HepG2 (cell line): ENCODE data around the gene SAMD8. TPM values are rescaled to one million over a fixed set of nuclear protein-coding genes. Genes with fewer than 3 reads are reported as not detected.

Experiments
- ATAC-seq: fragments of 200-7000 bp; cut with Tn5 transposase; 3 replicates; pipeline ENCODE4 v1.9.1; 2020; ENCODE audit warnings: mild to moderate bottlenecking, moderate library complexity
- BruUV-seq: library from RNA; stranded (reverse); fragments of 400-500 nt; replicated peaks from 2 replicates; lab custom pipeline; 2021; lab: Mats Ljungman, UMichigan
- CTCF ChIA-PET: fragments of 300-600 bp; formaldehyde crosslinking; extraction: SDS; loops from one replicate; lab custom pipeline; 2021; ENCODE audit warnings: low total read pairs, inconsistent platforms, low intra/inter-chr PET ratio; lab: Yijun Ruan, JAX
- POLR2A ChIA-PET: fragments of 350-600 bp; sonication (Branson Sonifier 250); formaldehyde crosslinking; loops from one replicate; lab custom pipeline; 2020; ENCODE audit warnings: antibody characterized with exemption, inconsistent platforms; lab: Yijun Ruan, JAX
- DNase-seq: peaks from one replicate; pipeline ENCODE4 v3.0.0-alpha.2; 2015; ENCODE audit warnings: low spot score
- FAIRE-seq: peaks from 3 replicates; lab custom pipeline; 2011; peaks lifted over from hg19 to GRCh38; lab: Jason Lieb, UNC
- H2AFZ ChIP-seq: one replicate; pipeline ENCODE4 v1.6.1; 2011; ENCODE audit warnings: low read length, inconsistent platforms
- H3K27ac ChIP-seq: fragments of 300-600 bp; 3 replicates; pipeline ENCODE4 v1.8.0; 2011; ENCODE audit warnings: mixed run types, mild to moderate bottlenecking, mixed read lengths, low read length, inconsistent platforms; ENCODE audit not compliant: insufficient read depth; ENCODE audit errors: extremely low read length
- H3K27me3 ChIP-seq, 2 experiments: fragments of 200-600 bp in 1 of 2; 2 replicates in 1 of 2; 3 replicates in 1 of 2; pipeline versions ENCODE4 v1.6.0 to v1.8.0; 2011; ENCODE audit warnings: low read length in 2 of 2, mild to moderate bottlenecking in 2 of 2, moderate library complexity in 2 of 2, inconsistent platforms in 1 of 2; ENCODE audit not compliant: insufficient read depth in 2 of 2, control insufficient read depth in 1 of 2
- H3K36me3 ChIP-seq, 2 experiments: fragments of 200-600 bp in 1 of 2; replicated peaks in 1 of 2; 2 replicates in 1 of 2; 3 replicates in 1 of 2; pipeline versions ENCODE4 v1.5.1 to v1.8.0; 2011; ENCODE audit warnings: low read length in 2 of 2, inconsistent platforms in 1 of 2; ENCODE audit not compliant: insufficient read depth in 2 of 2, control insufficient read depth in 1 of 2
- H3K4me1 ChIP-seq: 2 replicates; pipeline ENCODE4 v1.5.1; 2012; ENCODE audit warnings: low read length, inconsistent platforms; ENCODE audit not compliant: insufficient read depth
- H3K4me2 ChIP-seq: 2 replicates; pipeline ENCODE4 v1.6.0; 2011; ENCODE audit warnings: low read depth, low read length, inconsistent platforms
- H3K4me3 ChIP-seq, 3 experiments: fragments of 200-600 bp in 1 of 3; sonication (generic), shearing (Covaris generic) in 1 of 3; replicated peaks in 1 of 3; 2 replicates each; pipeline ENCODE4 v1.5.1; 2011 to 2016; ENCODE audit warnings: low read length in 3 of 3, inconsistent platforms in 2 of 3, low read depth in 2 of 3, mild to moderate bottlenecking in 2 of 3, control low read depth in 1 of 3, mixed read lengths in 1 of 3; ENCODE audit not compliant: insufficient read depth in 1 of 3
- H3K79me2 ChIP-seq: one replicate; pipeline ENCODE4 v1.6.1; 2011; ENCODE audit warnings: low read length, inconsistent platforms; ENCODE audit not compliant: insufficient read depth
- H3K9ac ChIP-seq: 2 replicates; pipeline ENCODE4 v1.6.0; 2011; ENCODE audit warnings: mild to moderate bottlenecking, low read depth, low read length, inconsistent platforms; ENCODE audit not compliant: insufficient read depth
- H3K9me3 ChIP-seq: 2 replicates; pipeline ENCODE4 v1.5.1; 2012; ENCODE audit warnings: mild to moderate bottlenecking, low read length
- H4K20me1 ChIP-seq: 2 replicates; pipeline ENCODE4 v1.6.0; 2011; ENCODE audit warnings: inconsistent platforms, mild to moderate bottlenecking, low read length, moderate library complexity; ENCODE audit not compliant: insufficient read depth
- ARID3A ChIP-seq: IDR thresholded peaks from 2 replicates; pipeline ENCODE4 v1.6.1; 2012; ENCODE audit warnings: low read depth, low read length, improper control_type of control experiment
- BHLHE40 ChIP-seq: IDR thresholded peaks from 2 replicates; pipeline ENCODE4 v1.6.1; 2011; ENCODE audit warnings: low read length, improper control_type of control experiment
- CREB1 ChIP-seq, 2 experiments: fragments of 450-650 bp in 1 of 2; IDR thresholded peaks; 2 replicates each; pipeline ENCODE4 v1.6.1; 2016 to 2017; ENCODE audit warnings: control low read depth in 1 of 2, mild to moderate bottlenecking in 1 of 2, missing compliant biosample characterization in 1 of 2, missing genetic modification characterization in 1 of 2
- ELF1 ChIP-seq: sonication (generic); formaldehyde crosslinking; IDR thresholded peaks from 2 replicates; pipeline ENCODE4 v1.4.0; 2020; ENCODE audit warnings: missing genetic modification reagents
- GFI1 ChIP-seq: sonication (generic); formaldehyde crosslinking; IDR thresholded peaks from 2 replicates; pipeline ENCODE4 v1.5.0; 2020; ENCODE audit warnings: missing genetic modification reagents, mild to moderate bottlenecking, borderline replicate concordance
- GTF2F1 ChIP-seq: fragments of 150-350 bp; IDR thresholded peaks from 2 replicates; pipeline ENCODE4 v1.6.1; 2014; ENCODE audit warnings: low read length
- IRF1 ChIP-seq: sonication (generic); formaldehyde crosslinking; IDR thresholded peaks from 2 replicates; pipeline ENCODE4 v1.4.0; 2020; ENCODE audit warnings: low read depth, mild to moderate bottlenecking, missing genetic modification reagents
- MBNL3 ChIP-seq: fragments of 250-450 bp; sonication (Bioruptor Pico); conservative IDR thresholded peaks from 2 replicates; pipeline ENCODE4 v1.8.0; 2022; ENCODE audit warnings: mild to moderate bottlenecking, inconsistent platforms
- NAIF1 ChIP-seq: sonication (generic); formaldehyde crosslinking; IDR thresholded peaks from 2 replicates; pipeline ENCODE4 v1.5.0; 2020; ENCODE audit warnings: mild to moderate bottlenecking, missing genetic modification reagents, borderline replicate concordance
- NR2F1 ChIP-seq, 2 experiments: fragments of 450-650 bp in 1 of 2; formaldehyde crosslinking in 1 of 2; IDR thresholded peaks; 2 replicates each; pipeline versions ENCODE4 v1.5.0 to v1.6.1; 2016 to 2020; ENCODE audit warnings: mild to moderate bottlenecking in 1 of 2, missing compliant biosample characterization in 1 of 2, missing genetic modification reagents in 1 of 2, moderate library complexity in 1 of 2
- NR3C1 ChIP-seq: sonication (generic); formaldehyde crosslinking; IDR thresholded peaks from 2 replicates; pipeline ENCODE4 v1.4.0; 2020; ENCODE audit warnings: missing genetic modification reagents
- PAXIP1 ChIP-seq: sonication (generic); formaldehyde crosslinking; conservative IDR thresholded peaks from 2 replicates; pipeline ENCODE4 v1.4.0; 2020; ENCODE audit warnings: mild to moderate bottlenecking, missing genetic modification reagents, moderate library complexity
- REPIN1 ChIP-seq: sonication (generic); formaldehyde crosslinking; IDR thresholded peaks from 2 replicates; pipeline ENCODE4 v1.8.0; 2022; ENCODE audit warnings: missing genetic modification reagents, low read depth, mild to moderate bottlenecking, borderline replicate concordance
- SP2 ChIP-seq: sonication (generic); formaldehyde crosslinking; IDR thresholded peaks from 2 replicates; pipeline ENCODE4 v1.5.1; 2020; ENCODE audit warnings: mild to moderate bottlenecking, missing genetic modification reagents
- U2AF1 ChIP-seq: fragments of 200-400 bp; formaldehyde crosslinking; optimal IDR thresholded peaks from 2 replicates; pipeline ENCODE3; 2017; ENCODE audit warnings: mild to moderate bottlenecking, low read depth, low read length
- ZNF382 ChIP-seq: sonication (generic); formaldehyde crosslinking; IDR thresholded peaks from 2 replicates; pipeline ENCODE4 v1.5.0; 2020; ENCODE audit warnings: missing genetic modification reagents, mild to moderate bottlenecking, borderline replicate concordance
- WGBS: methylation state at CpG from one replicate; pipeline ENCODE4 v1.1.6; 2017; ENCODE audit warnings: low lambda C conversion rate; 5-methylcytosine and 5-hydroxymethylcytosine counted together
- in situ Hi-C: cut with HindIII; loops from 2 replicates; pipeline ENCODE4 v1.10.0; 2017; ENCODE audit warnings: low pct_unique_long_range_greater_than_20kb; ENCODE audit not compliant: extremely low pct_ligation_motif_present
- intact Hi-C: fragments of 100-400 bp; cut with micrococcal nuclease; formaldehyde crosslinking; loops from one replicate; pipeline ENCODE4 v1.10.0; 2022; ENCODE audit not compliant: unreplicated experiment
- polyA plus RNA-seq, 8 experiments: library from polyadenylated mRNA; depleted of rRNA in 3 of 8; stranded (reverse) in 7 of 8; unstranded in 1 of 8; fragments of >200 nt; fragmentation: Illumina TruSeq in 4 of 8; extraction: Trizol in 4 of 8; gene quantifications; 2 replicates each; pipeline versions ENCODE4 v1.2.1 to v1.2.3, GENCODE V29; 2011 to 2016; ENCODE audit warnings: low read depth in 4 of 8, missing spikeins in 1 of 8, mixed read lengths in 1 of 8; ENCODE audit not compliant: insufficient read depth in 1 of 8
- total RNA-seq, 5 experiments: library from RNA; depleted of rRNA; stranded (reverse); fragments of >200 nt; fragmentation: Illumina TruSeq; extraction: Trizol; gene quantifications; 2 replicates each; pipeline ENCODE4 v1.2.3, GENCODE V29; 2016; ENCODE audit warnings: low read depth in 1 of 5
- TF ChIP-seq, protein P1 (sequence below): IDR thresholded peaks from 2 replicates; pipeline ENCODE4 v1.6.1; 2016; ENCODE audit warnings: missing genetic modification reagents, missing compliant biosample characterization
- TF ChIP-seq, protein P2 (sequence below): sonication (generic); formaldehyde crosslinking; IDR thresholded peaks from 2 replicates; pipeline ENCODE4 v1.4.0; 2020; ENCODE audit warnings: mild to moderate bottlenecking, missing genetic modification reagents

SAMD8 gene
- total and polyA plus RNA-seq, 2 of the 13 experiments (the other 11 are each of a cell fraction or from before 2014, with no cell fraction given): 10.4 to 13.2 TPM

GRCh38 chr10:75086278-75086934 is 25.1 kb upstream of the SAMD8 start:
- Histone ChIP-seq H3K36me3 (no peaks in the 10 kb centered on the region), H3K4me1 (peaks cover 12% of the 10 kb centered on the region), H4K20me1 (no peaks in the 10 kb centered on the region), H3K27me3 (peaks cover 3 to 44% of the 10 kb centered on the region in 2 experiments; a peak in 3 of 5 replicates), H2AFZ (no peak overlapping the region), H3K4me2 (no peak overlapping the region), H3K9ac (no peak overlapping the region), H3K27ac (no peak overlapping the region)
- in situ Hi-C loops: no loop called here
- DNase-seq (no peak), FAIRE-seq (no peak)
- POLR2A ChIA-PET: no interaction called here
- intact Hi-C loops: no loop called here
- BruUV-seq: no TSS peak
- TF ChIP-seq GTF2F1 (no peak), REPIN1 (CRISPR knock-in tag) (no peak), BHLHE40 (no peak), GFI1 (no peak), MBNL3 (CRISPR knock-in tag) (no peak), CREB1 (IDR thresholded peaks at IDR 0.05) (no peak), CREB1 (CRISPR knock-in tag; IDR thresholded peaks at IDR 0.05) (no peak), U2AF1 (no peak), PAXIP1 (no peak), SP2 (CRISPR knock-in tag) (no peak), ELF1 (CRISPR knock-in tag) (no peak), IRF1 (CRISPR knock-in tag) (no peak), NR3C1 (CRISPR knock-in tag) (no peak), NR2F1 (CRISPR knock-in tag; IDR thresholded peaks at IDR 0.05) (no peak), ZNF382 (CRISPR knock-in tag) (no peak), ARID3A (no peak), NAIF1 (no peak)
- TF ChIP-seq, protein P1, sequence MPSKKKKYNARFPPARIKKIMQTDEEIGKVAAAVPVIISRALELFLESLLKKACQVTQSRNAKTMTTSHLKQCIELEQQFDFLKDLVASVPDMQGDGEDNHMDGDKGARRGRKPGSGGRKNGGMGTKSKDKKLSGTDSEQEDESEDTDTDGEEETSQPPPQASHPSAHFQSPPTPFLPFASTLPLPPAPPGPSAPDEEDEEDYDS: no peak
- TF ChIP-seq, protein P2, sequence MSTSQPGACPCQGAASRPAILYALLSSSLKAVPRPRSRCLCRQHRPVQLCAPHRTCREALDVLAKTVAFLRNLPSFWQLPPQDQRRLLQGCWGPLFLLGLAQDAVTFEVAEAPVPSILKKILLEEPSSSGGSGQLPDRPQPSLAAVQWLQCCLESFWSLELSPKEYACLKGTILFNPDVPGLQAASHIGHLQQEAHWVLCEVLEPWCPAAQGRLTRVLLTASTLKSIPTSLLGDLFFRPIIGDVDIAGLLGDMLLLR: no peak
- TF ChIP-seq, all 625 proteins: peak for 0
- CTCF ChIA-PET: no interaction called here
- Histone ChIP-seq H3K79me2 (no peaks in the 10 kb centered on the region), H3K4me3 (no peak overlapping the region), H3K9me3 (no peaks in the 10 kb centered on the region)
- ATAC-seq: no peak
- 23% methylated on average over 9 of the region's 9 CpGs for WGBS
